ENCODE results near the gene ZNF169.
"Not testable (repeated sequence)": the region's sequence is repeated elsewhere in the genome, so short reads cannot be mapped to it uniquely, and the experiment has no call there.

- TF ChIP-seq CTCF, POLR2A (IDR thresholded peaks at IDR 0.05): not testable (repeated sequence)
Observed at GRCh38 chr9:94338723-94339122, 79.6 kb downstream of the ZNF169 start.
